NT2/D1 (cell line): ENCODE results near the gene VWA3A.

Source experiments
- YY1 ChIP-seq: IDR thresholded peaks from 2 replicates; pipeline ENCODE4 v1.6.1; 2011; ENCODE audit not compliant: insufficient read length, insufficient read depth
- ZNF274 ChIP-seq: IDR thresholded peaks from 2 replicates; pipeline ENCODE4 v1.6.1; 2011; ENCODE audit warnings: mild to moderate bottlenecking, low read depth, low read length

GRCh38 chr16:22192261-22193062 lies 100.1 kb downstream of the VWA3A start:
- TF ChIP-seq ZNF274, result no peak
- TF ChIP-seq YY1, result no peak
